CD1c-positive myeloid dendritic cell (primary cell): ENCODE measurements around the gene TUBB8B.
"Not testable (repeated sequence)": the region's sequence is repeated elsewhere in the genome, so short reads cannot be mapped to it uniquely, and the experiment has no call there.

Experiments used
- DNase-seq: peaks from one replicate; pipeline ENCODE4 v3.0.0-alpha.2; 2016; ENCODE audit errors: extremely low spot score

The TUBB8B gene

GRCh38 chr18:49176-49665, at the start of gene TUBB8B:
Gene TUBB8B, minus strand, starts transcription at chr18:49615. Its CDS starts 58 bp downstream, at chr18:49557.
- DNase-seq: not testable (repeated sequence)

GRCh38 chr18:97252-97914, 48.0 kb upstream of the TUBB8B start:
- not testable (repeated sequence) for DNase-seq

DNA sequence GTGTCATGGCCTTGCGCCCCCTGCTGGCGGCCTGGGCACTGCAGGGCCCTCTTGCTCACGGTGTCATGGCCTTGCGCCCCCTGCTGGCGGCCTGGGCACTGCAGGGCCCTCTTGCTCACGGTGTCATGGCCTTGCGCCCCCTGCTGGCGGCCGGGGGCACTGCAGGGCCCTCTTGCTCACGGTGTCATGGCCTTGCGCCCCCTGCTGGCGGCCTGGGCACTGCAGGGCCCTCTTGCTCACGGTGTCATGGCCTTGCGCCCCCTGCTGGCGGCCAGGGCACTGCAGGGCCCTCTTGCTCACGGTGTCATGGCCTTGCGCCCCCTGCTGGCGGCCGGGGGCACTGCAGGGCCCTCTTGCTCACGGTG, 47.3 kb upstream of the TUBB8B start:
- DNase-seq: not testable (repeated sequence)

DNA sequence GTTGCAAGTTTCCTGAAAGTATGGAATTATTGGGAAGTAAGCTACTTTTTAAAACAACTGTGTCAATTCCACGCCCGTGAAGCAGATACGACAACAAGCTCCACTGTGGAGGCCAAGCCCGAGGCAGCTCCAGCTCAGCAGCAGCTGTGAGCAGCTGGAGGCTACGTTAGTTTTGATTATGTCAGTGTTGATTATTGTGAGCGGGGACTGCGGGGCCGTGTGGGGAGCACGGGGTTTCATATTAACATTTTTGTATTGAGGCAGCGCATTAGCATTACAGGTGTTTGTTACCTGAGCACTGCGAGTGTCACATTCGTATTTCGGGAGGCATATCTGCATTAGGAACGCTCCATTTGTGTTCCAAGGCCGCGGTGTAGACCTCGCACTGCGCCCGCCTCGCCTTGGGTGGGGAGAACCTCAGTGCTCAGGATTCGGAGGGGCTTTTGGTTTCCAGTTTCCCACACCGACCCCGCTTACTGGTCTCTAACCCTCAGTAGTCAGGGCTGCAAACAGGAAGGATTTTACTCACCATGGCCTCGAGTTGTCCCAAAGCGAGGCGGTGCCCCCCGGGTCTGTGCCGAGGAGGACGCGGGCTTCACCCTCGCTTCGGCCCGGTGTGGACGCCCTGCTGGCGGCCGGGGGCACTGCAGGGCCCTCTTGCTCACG, 46.8 kb upstream of the TUBB8B start:
- DNase-seq: peak; percentile 1

DNA sequence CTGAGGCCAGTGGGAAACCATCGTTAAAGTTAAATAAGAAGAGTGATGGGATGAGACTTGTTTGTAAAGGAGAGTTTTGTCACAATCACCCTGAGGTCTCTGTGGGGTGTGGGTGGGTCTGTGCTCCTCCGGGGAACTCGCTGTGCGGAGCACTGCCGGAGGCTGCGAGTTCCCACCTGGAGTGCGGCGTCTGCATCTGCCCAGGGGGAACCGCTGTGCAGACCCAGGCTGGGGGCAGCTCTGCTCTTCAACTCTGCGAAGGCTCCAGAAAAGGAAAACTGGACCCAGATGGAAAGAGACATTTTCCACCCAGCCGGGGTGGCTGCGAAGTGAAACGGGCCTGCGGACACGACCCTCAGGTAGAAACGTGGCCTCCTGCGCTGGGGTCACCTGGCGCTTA, 46.2 kb upstream of the TUBB8B start:
- not testable (repeated sequence) for DNase-seq

GRCh38 chr18:93897-94408, 44.5 kb upstream of the TUBB8B start:
- DNase-seq: not testable (repeated sequence)

DNA sequence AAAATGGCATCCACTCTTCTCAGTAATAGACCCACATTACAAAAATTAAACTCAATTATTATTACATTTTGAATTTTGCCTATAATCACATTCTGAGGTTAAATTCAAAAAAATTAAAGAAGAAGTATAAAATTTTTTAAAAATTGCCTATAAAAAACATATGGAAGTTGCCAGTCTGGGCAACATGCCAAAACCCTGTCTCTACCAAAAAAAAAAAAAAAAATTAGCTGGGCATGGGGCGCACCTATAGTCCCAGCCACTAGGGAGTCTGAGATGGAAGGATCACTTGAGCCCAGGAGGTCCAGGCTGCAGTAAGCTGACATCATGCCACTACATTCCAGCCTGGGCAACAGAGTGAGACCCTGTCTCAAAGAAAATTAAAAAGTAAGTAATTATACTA, 42.1 kb upstream of the TUBB8B start:
- DNase-seq: not testable (repeated sequence)

- not testable (repeated sequence) for DNase-seq
Observed at GRCh38 chr18:90396-91193, 41.2 kb upstream of the TUBB8B start.

DNA sequence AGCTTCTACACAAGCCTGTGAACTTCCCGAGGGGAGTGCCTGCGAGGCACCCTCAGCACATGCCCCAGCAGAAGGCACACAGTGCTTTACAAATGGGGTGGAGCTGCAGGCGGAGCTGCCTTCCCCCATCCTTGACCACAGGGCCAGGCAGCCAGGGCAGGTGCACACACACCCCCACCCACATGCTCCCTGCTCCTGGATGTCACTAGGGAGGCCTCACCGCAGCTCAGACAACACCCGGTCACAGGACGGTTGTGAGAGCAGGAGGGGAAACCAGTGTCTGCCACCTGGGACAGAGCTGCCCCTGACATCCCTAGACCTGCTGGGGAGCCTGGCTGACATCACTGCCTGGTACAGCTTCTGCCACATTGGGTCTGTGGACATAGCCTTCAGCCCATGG, 39.7 kb upstream of the TUBB8B start:
- DNase-seq: not testable (repeated sequence)

DNA sequence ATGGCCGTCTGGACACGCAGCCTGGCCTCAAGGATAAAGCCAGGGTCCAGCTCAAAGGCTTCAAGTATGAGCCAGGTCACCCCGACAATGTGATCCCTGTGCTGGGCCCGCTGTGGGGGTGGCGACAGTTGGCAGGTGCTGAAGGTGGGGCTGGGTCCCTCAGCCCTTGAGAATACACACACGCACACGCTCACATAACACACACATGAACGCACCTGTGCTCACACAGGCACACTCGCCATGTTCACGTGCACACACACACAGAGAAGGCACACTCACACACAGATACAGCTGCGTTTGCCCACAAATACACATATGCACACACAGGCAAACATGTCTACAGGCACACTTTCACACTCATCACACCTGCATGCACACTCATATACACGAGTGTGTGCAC, 35.4 kb upstream of the TUBB8B start:
- DNase-seq: not testable (repeated sequence)

DNA sequence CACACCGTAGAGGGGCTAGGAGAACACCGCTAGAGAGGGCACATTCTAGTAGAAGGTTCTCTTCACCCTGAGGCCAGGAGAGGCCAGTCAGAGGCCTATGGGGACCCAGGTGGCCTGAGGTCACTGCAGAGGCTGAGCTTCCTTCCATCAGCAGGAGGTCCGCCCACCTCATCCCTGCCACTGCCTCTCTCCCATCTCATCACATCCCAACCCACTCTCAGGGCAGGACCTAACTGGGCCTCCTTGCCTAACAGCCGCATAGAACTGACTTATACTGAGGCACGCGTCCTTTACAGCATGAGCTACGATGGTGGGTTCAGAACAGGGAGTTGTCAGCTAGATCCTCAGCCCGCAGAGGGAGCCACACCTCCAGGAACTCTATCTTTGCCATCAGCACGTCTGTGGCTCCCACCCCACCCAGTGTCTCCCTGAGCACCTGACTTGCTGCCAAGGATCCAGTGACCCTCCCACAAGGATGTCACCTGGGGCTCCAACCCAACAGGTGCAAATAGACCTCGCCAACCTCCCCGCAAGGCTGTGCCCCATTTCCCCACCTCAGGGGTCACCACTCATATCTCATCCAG, 33.3 kb upstream of the TUBB8B start:
- DNase-seq: not testable (repeated sequence)

GRCh38 chr18:80881-81280, 31.5 kb upstream of the TUBB8B start:
- DNase-seq: not testable (repeated sequence)

- DNase-seq: not testable (repeated sequence)
Observed at GRCh38 chr18:80202-80601, 30.8 kb upstream of the TUBB8B start.

- not testable (repeated sequence) for DNase-seq
Observed at GRCh38 chr18:75525-76160, 26.2 kb upstream of the TUBB8B start.

DNA sequence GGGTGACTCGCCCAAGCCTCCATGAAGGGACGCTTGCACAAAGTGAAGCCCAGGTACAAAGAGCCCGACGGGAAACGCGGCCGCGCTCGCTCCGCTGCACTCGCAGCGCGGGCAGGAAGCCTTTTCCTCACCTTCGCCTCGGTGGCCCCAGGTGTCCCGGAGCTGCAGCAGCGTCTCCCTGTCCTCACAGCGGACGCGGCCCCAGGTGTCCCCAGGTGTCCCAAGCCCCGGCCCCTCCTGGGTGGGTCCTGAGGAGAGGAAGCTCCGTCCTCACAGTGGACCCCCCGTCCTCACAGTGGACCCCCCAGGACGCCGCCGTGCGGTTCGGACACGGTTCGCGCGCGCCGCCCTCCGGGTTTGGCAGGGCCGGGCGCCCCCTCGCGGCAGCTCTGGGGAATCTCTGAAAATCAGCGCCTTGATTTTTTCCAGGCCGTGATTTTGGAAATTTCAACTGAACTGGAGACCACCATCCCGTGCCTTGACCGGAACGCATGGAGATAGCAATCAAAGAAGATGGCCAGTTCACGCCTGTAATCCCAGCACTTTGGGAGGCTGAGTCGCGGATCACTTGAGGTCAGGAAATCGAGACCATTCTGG, 23.9 kb upstream of the TUBB8B start:
- not testable (repeated sequence) for DNase-seq

DNA sequence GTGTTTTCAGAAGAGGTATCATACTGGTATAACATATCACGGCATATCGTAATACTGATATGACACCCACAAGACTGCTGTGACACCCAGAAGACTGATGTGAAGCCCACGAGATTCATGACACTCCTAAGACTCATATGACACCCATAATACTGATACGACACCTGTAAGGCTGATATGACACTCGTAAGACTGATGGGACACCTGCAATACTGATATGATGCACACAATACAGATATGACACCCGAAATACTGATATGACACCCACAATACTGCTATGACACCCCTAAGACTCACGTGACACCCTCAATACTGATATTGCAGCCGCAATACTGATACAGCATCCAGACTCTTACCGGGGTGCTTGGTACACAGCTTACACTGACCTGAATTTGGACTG, 18.3 kb upstream of the TUBB8B start:
- not testable (repeated sequence) for DNase-seq

- DNase-seq: not testable (repeated sequence)
Observed at GRCh38 chr18:64279-64678, 14.9 kb upstream of the TUBB8B start.

GRCh38 chr18:63656-64055, 14.2 kb upstream of the TUBB8B start:
- DNase-seq: not testable (repeated sequence)

DNA sequence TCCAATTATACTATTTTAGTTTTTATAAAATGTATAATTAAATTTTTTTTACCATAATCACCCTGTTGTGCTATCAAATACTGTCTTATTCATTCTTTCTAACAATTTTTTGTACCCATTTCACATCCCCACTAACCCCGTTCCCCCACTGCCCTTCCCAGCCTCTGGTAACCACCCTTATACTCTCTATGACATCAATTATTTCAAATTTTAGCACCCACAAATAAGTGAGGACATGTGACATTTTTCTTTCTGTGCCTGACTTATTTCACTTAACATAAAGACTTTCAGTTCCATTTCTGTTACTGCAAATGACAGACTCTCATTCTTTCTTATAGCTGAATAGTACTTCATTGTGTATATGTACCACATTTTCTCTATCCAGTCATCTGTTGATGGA, 5.0 kb upstream of the TUBB8B start:
- DNase-seq: not testable (repeated sequence)

DNA sequence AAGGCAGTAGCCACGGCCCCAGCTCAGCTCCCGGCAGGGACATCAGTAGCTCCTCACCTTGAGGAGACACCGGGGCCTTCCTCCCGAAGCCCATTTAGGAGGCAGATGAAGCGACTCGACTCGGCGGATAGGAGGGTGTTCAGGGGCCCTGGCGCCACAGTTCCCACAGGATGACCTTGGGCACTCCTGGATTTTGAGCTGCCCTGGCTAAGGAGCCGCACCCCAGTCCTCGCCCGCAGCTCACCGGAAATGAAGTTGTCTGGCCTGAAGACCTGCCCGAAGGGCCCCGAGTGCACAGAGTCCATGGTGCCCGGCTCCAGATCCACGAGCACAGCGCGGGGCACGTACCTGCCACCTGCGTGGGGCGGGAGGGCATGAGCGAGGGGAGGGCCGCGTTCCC, 719 bp downstream of the TUBB8B start:
- not testable (repeated sequence) for DNase-seq

GRCh38 chr18:13177-13576, 36.2 kb downstream of the TUBB8B start:
- DNase-seq: not testable (repeated sequence)
